IPS-NIHi7 (cell line): ENCODE measurements around the gene GRM1.
"Not testable (repeated sequence)": the region's sequence is repeated elsewhere in the genome, so short reads cannot be mapped to it uniquely, and the experiment has no call there.

Source experiments
- DNase-seq: peaks from one replicate; pipeline ENCODE4 v3.0.0; 2012; ENCODE audit warnings: mixed read lengths; ENCODE audit errors: extremely low spot score

The GRM1 gene

DNA sequence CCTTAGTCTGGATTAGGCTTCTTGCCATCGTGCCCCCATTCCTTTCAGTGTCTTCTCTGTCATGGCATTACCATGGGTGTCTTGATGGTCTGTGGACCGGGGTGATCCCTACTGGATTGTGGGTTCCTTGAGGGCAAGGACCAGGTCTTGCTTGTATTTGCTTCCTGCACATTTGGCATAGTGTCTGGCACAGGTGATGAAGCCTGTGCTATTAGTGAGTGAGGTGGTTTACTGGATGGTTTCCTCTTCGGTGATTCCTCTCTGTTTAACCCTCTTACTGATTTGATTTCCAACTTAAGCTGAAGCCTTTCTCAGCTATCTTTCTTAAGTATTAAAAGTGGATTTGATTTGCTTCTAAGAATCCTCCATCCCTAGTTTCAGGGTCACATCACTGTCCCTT, 162.3 kb downstream of the GRM1 start:
- no peak for DNase-seq

DNA sequence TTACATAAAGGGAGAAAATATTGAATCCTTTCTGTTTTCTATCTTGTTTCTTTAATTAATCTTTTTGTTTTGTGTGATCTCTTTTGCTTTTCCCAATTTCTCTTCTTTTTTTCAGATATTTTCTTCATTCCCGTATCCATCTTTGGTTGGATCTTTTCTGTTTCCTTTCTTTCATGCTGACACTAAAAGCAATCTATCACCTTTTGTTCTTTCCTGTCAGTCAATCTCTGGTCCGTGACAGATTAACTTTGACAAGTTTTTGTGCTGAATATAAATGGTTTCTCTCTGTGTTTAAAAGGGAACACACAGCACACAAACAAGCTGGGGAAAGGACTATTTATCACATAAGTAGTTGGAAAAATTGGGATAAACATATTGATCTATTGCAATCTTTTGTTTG, 162.8 kb downstream of the GRM1 start:
- DNase-seq = no peak

DNA sequence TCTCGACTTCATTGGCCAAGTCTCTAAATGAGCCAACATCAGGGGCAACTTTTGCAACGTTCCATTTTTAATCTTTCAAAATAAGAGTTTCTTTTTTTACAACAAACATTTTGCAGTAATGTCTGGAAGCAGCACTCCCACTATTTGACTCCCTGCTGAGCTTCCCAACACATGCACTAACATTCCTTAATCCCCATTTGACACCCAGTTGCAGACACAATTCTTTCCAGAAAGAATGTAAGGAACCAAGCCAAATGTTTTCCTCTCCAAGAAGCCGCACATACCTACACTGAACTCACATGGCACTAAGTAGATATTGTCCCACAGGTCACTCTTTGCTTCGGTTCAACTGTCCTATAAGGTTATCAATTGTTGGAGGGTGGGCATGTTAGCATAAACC, 165.6 kb downstream of the GRM1 start:
- no peak for DNase-seq

DNA sequence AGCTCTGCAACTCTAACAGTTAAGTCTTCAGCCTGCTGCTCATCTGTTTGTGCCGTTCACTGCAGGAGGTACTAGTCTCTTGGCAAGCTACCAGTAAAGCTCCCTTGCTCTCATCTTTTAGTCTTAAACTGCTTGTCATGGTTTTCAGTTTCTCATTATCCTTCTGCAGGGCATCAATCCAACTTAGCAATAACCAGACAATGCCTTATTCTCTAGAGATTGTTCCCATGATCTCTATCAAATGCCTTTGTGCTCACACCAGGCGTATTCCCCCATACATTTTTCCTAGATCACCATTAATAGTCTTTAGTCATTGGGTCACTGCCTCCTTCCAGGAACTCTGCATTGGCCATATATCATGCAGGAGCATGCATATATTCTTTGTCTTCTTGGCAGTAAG, 171.3 kb downstream of the GRM1 start:
- DNase-seq = no peak

DNA sequence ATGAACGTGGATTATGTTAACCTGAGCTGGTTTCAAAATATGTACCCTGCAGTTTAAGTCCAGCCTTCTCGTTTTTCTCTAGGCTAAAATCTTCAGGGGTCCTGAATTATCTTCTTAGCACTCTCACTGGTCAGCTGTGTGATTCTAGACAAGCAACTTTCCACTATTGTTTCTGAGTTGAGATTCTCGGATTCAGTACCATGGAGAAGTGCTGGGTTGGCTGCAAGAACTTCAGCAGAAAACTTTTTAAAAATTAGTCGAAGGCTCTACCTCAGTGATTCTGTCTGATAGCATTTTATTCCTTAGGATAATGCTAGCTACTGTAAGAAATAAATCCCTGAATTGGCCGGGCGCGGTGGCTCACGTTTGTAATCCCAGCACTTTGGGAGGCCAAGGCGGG, 173.7 kb downstream of the GRM1 start:
- no peak for DNase-seq

DNA sequence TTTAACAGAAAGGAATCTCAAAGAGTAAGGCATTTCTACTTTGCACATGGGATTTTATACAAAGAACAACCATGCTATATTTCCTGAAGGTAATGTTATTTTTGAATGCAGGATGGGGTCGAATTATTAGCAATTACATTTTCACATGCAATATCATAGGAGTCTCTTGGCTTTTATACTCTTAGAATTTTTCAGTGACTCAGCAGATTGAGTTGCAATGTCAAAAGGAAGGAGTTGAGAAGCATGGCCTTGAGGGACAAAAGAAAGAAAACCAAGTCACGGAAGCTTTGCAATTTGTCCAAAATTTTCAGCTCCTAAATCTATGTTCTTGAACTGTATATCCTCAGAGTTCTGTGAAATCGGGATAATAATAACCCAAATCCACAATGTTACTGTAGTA, 181.1 kb downstream of the GRM1 start:
- no peak for DNase-seq

DNA sequence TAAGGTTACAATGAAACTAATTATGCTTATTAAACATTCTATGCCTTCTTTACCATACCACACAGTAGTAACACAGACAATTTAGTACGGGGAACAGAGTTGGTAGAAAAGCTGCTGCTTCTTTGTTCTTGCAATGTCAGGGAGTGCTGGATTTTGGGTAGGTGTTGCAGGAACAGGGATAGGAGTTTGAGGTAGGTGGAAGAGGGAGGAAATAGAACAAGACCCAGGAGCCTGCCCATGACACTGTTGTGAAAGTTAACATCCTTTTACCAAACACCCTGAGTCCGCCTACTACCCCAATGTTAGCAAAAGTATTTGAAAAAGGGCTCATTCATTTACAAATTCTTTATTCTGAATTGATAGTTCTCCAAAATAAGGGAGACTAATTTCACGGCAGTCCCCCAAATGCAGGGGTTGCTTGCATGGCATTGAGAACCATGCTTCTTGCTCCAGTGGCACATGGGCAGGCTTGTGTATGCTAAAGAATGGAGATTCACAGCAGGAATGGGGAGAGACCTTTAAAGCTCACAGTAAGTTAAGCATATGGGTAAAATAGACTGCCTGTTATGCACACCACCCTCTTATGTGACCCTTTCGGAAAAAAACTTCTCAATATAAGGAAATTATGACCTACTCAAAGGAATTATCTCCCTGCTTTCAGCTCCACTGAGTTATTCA, 181.7 kb downstream of the GRM1 start:
- no peak for DNase-seq

DNA sequence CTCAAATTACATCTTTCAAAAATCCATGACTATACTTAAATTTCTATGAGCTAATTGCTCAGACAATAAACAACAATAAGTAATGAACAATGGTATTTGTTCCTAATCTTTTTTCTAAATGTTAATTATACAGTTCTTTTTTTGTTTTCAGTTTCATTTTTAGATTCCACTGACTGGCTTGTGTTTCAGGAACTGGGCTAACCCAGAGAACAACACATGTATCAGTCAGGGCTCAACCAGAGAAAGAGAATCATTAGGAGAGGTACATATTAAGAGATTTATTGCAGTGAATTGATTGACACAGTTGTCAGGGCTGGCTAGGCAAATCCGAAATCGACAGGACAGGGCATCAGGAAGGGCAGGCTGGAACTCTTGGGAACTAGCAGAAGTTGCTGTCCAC, 182.8 kb downstream of the GRM1 start:
- no peak for DNase-seq

DNA sequence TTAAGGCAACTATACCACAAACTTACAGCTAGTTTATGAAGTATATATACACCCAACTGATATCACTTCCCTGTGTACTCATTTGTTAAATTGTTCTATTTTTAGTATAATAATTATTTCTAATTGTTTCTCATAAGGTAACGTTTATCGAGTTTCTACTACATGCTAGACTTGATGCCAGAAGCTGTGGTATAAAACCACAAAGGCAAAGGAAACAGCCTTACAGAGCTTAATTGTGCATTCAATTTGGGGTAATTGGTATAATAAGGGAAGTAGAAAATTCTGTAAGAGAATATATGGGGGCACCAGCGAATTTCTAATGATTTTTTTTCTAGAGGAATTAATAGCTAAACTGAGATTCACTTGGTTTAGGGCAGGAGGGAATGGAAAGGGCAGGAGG, 183.9 kb downstream of the GRM1 start:
- no peak for DNase-seq

DNA sequence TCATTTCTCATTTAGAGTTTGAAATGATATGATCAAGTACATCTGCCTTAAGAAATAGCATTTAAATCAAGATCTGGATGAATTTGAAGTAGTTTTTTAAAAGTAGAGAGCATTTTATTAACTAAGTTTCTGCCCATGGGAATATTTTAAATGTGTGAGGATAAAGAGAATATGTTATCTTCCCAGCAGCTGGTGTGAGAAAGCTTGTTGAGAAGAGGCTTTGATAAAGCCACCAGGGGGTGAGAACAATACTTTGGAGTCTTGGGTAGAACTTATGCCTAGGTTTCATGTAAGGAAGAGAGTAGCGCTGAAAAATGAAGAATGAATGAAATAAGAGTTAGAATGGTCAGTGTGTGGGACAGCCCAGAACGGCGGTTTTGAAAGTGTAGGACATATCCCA, 190.2 kb downstream of the GRM1 start:
- DNase-seq = no peak

DNA sequence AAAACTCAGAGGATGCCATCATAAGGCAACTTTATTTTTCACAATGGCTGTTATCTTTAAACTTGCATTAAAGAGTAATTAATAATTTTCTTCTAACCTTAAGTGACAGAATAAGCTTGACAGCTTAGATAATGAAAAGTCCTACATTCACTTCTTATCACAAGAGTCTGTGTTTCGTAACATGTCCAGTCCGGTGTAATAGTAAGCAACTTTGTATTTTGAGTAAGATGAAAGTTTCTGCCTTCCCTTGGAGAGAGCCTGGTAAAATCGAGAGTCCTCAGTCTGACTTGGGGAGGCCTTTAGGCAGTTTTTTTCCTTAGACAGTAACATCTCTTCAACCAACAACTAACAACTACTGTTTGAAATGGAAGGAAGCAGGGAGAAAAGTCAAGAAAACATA, 195.6 kb downstream of the GRM1 start:
- no peak for DNase-seq

DNA sequence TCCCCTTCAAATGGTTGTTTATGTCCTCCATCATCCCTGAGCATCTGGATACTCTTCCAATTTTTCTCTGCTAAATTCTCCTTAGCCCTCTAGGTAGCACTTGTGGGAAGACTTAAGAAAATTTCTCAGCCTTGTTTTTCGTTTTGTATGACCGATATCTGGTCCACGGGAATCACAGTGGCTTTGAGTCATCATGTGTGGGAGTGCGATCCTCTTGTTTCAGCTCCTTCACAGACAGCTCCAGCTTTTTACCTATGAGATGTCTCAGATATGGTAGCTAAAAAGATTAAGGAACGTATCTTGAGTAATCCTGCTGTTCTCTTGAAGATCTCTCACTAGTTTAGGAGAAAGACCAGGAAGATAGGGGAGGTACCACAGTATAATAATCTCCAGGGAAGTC, 196.1 kb downstream of the GRM1 start:
- DNase-seq = no peak

DNA sequence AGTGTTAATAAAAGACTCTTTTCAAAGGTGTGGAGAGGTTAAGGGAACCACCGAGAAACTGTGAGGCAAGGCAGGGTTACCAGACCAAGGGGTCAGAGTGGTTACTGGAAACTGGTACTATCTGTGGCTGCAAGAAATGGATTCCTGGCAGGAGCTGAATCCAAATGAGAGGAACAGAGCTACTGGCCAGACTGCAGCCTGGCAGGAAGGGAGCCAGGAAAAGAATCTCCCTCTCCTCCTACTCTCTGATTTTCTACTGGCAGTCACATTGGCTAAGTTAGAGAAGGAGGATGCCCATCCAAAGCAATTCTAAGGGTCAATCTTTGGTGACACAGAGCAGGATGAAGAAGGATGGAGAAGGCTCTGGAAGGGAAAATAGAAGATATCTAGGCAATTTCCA, 211.5 kb downstream of the GRM1 start:
- DNase-seq = no peak

DNA sequence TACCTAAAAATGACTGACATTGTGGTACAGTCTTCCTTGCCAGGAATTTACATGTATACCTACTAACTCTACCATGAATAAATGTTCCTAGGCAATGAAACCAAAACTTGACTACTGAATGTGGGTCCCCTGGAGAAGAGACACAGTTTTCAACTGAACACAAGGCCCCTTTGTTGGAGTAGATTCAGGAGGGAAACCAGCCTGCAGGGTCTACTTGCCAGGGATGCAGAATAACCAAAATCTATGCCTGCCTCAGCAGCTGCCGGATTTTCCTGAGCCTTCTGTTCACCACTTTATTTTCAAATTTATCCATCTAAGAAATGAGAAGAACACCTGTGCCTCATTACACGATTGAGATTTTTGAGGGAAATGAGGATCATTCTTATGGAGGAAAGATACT, 211.9 kb downstream of the GRM1 start:
- no peak for DNase-seq

DNA sequence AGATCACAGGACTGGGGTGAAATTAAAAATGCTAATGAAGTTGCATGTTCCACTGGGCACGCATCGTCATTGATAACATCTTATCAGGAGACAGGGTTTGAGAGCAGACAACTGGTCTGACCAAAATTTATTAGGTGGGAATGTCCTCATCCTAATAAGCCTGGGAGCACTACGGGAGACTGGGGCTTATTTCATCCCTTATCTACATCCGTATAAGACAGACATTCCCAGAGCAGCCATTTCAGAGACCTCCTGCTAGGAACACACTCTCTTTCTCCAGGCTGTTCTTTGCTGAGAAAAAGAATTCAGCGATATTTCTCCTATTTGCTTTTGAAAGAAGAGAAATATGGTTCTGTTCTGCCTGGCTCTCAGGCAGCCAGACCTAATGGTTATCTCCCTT, 214.8 kb downstream of the GRM1 start:
- DNase-seq = not testable (repeated sequence)

DNA sequence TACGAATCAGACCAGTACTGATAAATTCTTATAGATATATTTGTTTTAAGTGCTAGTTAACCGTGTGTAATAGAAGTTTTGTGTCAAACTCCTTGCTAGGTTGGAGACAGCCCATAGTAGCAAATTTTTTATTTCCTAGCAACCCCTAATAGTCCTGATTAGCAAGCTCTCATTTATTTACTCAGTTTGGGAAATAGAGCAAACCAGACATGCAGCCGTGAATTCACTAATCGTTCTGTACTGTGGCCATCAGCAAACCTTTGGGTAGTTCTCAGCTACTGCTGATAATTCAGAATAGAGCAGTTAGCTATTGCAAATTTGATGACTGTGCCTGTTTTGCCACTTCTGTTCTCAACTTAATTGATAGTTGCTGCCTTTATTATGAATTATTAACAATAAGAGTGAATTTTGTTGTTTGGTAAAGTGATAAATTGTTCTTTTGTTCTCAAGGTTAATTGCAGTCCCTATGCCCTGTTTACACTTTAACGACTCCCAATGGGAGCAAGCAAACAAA, 215.8 kb downstream of the GRM1 start:
- DNase-seq = no peak

DNA sequence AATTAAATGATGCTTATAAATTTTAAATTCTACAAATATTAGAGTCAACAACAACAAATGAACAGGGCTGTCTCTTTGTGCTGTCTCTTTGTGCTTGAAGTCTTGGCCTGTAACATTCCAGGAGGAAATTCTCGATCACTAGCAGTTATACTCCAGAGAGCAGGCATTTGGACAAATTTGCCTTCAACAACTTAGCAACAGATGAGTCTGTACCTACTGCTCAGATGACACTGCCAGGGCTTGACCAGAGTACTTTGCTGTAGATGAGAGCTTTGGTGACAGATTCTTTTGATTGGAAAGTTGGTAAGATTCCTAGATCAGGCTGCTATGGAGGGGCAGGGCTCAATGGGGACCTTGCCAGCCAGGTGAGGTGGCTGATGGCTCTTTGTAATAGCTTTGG, 217.2 kb downstream of the GRM1 start:
- no peak for DNase-seq

DNA sequence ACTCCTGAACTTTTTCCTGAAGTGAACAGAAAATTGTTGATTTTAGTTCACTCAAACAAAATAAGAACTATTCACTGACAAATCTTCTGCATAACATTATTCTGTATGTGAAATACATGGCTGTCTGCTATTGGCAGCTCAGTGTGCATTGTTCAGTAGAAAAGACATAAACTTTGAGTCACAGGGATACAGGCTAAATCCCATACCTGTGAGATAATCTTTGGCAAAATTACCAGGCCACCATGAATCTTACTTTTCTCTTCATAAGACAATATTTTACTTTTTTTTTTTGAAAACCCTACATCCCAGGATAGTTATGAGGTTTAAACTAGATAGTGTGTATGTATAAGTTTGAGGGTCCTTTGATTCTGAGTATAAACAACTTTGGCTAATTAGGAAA, 224.8 kb downstream of the GRM1 start:
- no peak for DNase-seq

DNA sequence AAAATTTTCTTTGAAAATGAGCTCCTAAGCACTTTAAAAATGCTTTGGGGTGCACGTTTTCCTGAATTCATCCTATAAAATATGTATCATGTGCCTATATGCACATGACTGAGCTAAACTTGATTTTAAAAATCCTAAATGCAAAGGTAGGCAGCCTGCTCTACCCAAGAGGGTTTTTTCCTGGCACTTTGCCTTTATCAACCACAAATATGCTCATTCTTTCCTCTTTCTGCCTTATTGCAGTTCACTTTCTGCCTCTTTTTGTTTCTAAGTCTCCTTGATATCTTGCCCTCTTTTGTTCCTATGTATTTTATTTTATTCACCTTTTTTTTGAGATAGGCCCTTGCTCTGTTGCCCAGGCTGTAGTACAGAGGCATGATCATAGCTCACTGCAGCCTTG, 229.3 kb downstream of the GRM1 start:
- no peak for DNase-seq

DNA sequence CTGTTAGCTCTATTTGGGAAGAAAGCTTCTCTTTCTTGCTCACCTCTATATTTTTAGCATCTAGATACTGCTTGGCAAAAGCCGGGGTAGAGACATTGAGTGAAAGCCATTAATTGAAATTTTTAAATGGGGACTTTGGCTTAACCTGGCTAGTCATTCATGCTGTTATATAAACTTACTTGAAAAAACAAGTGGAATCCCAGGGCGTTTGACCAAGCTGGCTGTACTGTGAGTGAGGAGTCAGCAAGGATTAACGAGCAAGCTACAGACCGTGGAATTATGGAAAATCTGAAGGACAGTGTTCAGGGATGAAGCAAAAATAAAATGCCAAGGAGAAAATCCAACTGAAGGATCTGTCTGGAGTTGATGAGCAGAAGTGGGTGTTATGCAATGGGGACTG, 232.0 kb downstream of the GRM1 start:
- no peak for DNase-seq

DNA sequence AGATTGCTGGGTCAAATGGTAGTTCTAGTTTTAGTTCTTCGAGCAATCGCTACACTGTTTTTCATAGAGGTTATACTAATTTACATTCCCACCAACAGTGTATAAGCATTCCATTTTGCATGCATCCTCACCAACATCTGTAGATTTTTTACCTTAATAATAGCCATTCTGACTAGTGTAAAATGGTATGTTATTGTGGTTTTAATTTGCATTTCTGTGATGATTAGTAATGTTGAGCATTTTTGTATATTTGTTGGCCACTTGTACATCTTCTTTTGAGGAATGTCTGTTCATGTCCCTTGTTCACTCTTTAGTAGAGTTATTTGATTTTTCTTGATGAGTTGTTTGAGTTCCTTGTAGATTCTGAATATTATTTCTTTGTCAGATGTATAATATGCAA, 236.2 kb downstream of the GRM1 start:
- no peak for DNase-seq

DNA sequence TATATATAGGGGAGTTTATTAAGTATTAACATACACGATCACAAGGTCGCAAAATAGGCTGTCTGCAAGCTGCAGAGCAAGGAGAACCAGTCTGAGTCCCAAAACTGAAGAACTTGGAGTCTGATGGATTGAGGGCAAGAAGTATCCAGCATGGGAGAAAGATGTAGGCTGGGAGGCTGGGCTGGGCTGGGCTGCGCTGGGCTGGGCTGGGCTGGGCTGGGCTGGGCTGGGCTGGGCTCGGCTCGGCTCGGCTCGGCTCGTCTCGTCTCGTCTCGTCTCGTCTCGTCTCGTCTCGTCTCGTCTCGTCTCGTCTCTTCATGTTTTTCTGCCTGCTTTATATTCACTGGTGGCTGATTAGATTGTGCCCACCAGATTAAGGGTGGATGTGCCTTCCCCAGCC, 238.6 kb downstream of the GRM1 start:
- DNase-seq = no peak

DNA sequence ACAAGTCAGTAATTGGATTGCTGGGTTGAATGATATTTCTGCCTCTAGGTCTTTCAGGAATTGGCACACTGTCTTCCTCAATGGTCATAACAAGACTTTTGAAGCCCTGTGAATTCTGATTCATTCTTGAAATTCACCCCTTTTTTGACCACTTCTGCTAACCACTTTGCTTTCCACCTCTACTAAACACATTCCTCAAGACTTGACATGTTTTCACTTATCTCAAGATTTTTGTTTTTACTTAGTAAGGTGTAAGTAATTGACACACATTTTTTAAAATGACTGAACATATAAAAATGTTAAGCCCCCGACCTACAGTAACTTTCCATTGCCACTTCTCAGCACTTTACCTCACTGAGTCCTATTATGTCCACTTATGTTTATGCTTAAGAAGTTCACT, 239.1 kb downstream of the GRM1 start:
- DNase-seq = no peak

DNA sequence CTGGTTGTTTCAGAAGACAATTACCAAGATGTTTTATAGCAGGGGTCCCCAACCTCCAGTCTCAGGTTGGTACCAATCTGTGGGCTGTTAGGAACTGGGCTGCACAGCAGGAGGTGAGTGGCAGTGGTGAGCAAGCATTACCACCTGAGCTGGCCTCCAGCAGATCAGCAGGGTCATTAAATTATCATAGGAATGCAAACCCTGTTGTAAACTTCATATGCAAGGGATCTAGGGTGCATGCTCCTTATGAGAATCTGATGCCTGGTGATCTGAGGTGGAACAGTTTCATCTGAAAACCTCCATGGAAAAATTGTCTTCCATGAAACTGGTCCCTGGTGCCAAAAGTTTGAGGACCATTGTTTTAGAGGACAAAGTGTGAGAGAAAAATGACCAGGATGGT, 240.6 kb downstream of the GRM1 start:
- DNase-seq = no peak
